HEK293 (cell line): ENCODE measurements around the gene LAG3.

ENCODE experiments used
- FEZF1 ChIP-seq: fragments of 450-650 bp; formaldehyde crosslinking; IDR thresholded peaks from 2 replicates; pipeline ENCODE4 v1.5.1; 2016; ENCODE audit warnings: missing biosample characterization, missing genetic modification characterization
- GLIS1 ChIP-seq: fragments of 450-650 bp; formaldehyde crosslinking; IDR thresholded peaks from 2 replicates; pipeline ENCODE4 v1.5.1; 2016; ENCODE audit warnings: missing biosample characterization, missing genetic modification characterization
- HOXA7 ChIP-seq: sonication (generic); formaldehyde crosslinking; IDR thresholded peaks from 2 replicates; pipeline ENCODE4 v1.8.1; 2022; ENCODE audit warnings: missing genetic modification reagents, borderline replicate concordance
- HOXC10 ChIP-seq: sonication (generic); formaldehyde crosslinking; IDR thresholded peaks from 2 replicates; pipeline ENCODE4 v1.8.1; 2023; ENCODE audit warnings: mild to moderate bottlenecking, missing genetic modification reagents
- PRDM1 ChIP-seq: fragments of 450-650 bp; formaldehyde crosslinking; IDR thresholded peaks from 2 replicates; pipeline ENCODE4; 2016; ENCODE audit warnings: missing biosample characterization, missing genetic modification characterization
- ZBTB1 ChIP-seq: fragments of 450-650 bp; formaldehyde crosslinking; IDR thresholded peaks from 2 replicates; pipeline ENCODE4 v1.5.1; 2016; ENCODE audit warnings: missing biosample characterization, missing genetic modification characterization
- ZBTB20 ChIP-seq: fragments of 450-650 bp; formaldehyde crosslinking; IDR thresholded peaks from 2 replicates; pipeline ENCODE4 v1.5.1; 2016; ENCODE audit warnings: missing biosample characterization, missing genetic modification characterization
- ZBTB7A ChIP-seq: fragments of 450-650 bp; formaldehyde crosslinking; IDR thresholded peaks from 2 replicates; pipeline ENCODE4 v1.5.1; 2016; ENCODE audit warnings: low read depth, missing biosample characterization, missing genetic modification characterization
- ZEB2 ChIP-seq: fragments of 450-650 bp; formaldehyde crosslinking; IDR thresholded peaks from 2 replicates; pipeline ENCODE4 v1.5.1; 2016; ENCODE audit warnings: missing biosample characterization, missing genetic modification characterization
- ZFP3 ChIP-seq: fragments of 450-650 bp; formaldehyde crosslinking; IDR thresholded peaks from 2 replicates; pipeline ENCODE4 v1.5.1; 2016; ENCODE audit warnings: low read depth, missing biosample characterization, missing genetic modification characterization
- ZIC2 ChIP-seq: fragments of 450-650 bp; formaldehyde crosslinking; IDR thresholded peaks from 2 replicates; pipeline ENCODE4 v1.5.1; 2016; ENCODE audit warnings: missing biosample characterization, missing genetic modification characterization
- ZNF132 ChIP-seq: fragments of 450-650 bp; formaldehyde crosslinking; IDR thresholded peaks from 2 replicates; pipeline ENCODE4 v1.5.1; 2017; ENCODE audit warnings: missing biosample characterization, missing genetic modification characterization, borderline replicate concordance
- ZNF157 ChIP-seq: fragments of 450-650 bp; formaldehyde crosslinking; IDR thresholded peaks from 2 replicates; pipeline ENCODE4 v1.5.1; 2016; ENCODE audit warnings: missing biosample characterization, missing genetic modification characterization
- ZNF169 ChIP-seq: fragments of 450-650 bp; formaldehyde crosslinking; IDR thresholded peaks from 2 replicates; pipeline ENCODE4 v1.5.1; 2016; ENCODE audit warnings: missing biosample characterization, missing genetic modification characterization
- ZNF266 ChIP-seq: fragments of 450-650 bp; formaldehyde crosslinking; IDR thresholded peaks from 2 replicates; pipeline ENCODE4 v1.5.1; 2016; ENCODE audit warnings: missing biosample characterization, missing genetic modification characterization, low read depth
- ZNF324 ChIP-seq: fragments of 450-650 bp; formaldehyde crosslinking; IDR thresholded peaks from 2 replicates; pipeline ENCODE4 v1.5.1; 2016; ENCODE audit warnings: missing biosample characterization, missing genetic modification characterization
- ZNF354C ChIP-seq: fragments of 450-650 bp; formaldehyde crosslinking; IDR thresholded peaks from 2 replicates; pipeline ENCODE4 v1.5.1; 2016; ENCODE audit warnings: missing biosample characterization, missing genetic modification characterization, low read depth, borderline replicate concordance
- ZNF391 ChIP-seq: fragments of 450-650 bp; formaldehyde crosslinking; IDR thresholded peaks from 2 replicates; pipeline ENCODE4 v1.5.1; 2016; ENCODE audit warnings: low read depth, missing biosample characterization, missing genetic modification characterization, borderline replicate concordance
- ZNF544 ChIP-seq: fragments of 450-650 bp; formaldehyde crosslinking; IDR thresholded peaks from 2 replicates; pipeline ENCODE4 v1.5.0; 2017; ENCODE audit warnings: missing biosample characterization, missing genetic modification characterization
- ZNF623 ChIP-seq: fragments of 450-650 bp; formaldehyde crosslinking; IDR thresholded peaks from 2 replicates; pipeline ENCODE4 v1.5.1; 2016; ENCODE audit warnings: missing biosample characterization, missing genetic modification characterization
- ZNF624 ChIP-seq: fragments of 450-650 bp; formaldehyde crosslinking; IDR thresholded peaks from 2 replicates; pipeline ENCODE4 v1.5.1; 2017; ENCODE audit warnings: missing biosample characterization, missing genetic modification characterization
- ZNF629 ChIP-seq: fragments of 450-650 bp; formaldehyde crosslinking; IDR thresholded peaks from 2 replicates; pipeline ENCODE4 v1.5.1; 2017; ENCODE audit warnings: missing biosample characterization, missing genetic modification characterization
- TF ChIP-seq, protein P1 (sequence below): fragments of 450-650 bp; formaldehyde crosslinking; IDR thresholded peaks from 2 replicates; pipeline ENCODE4 v1.5.1; 2016; ENCODE audit warnings: missing biosample characterization, missing genetic modification characterization, borderline replicate concordance
- TF ChIP-seq, protein P2 (sequence below): fragments of 450-650 bp; formaldehyde crosslinking; IDR thresholded peaks from 2 replicates; pipeline ENCODE4 v1.5.1; 2016; ENCODE audit warnings: missing biosample characterization, missing genetic modification characterization
- TF ChIP-seq, protein P3 (sequence below): fragments of 450-650 bp; formaldehyde crosslinking; IDR thresholded peaks from 2 replicates; pipeline ENCODE4 v1.5.1; 2017; ENCODE audit warnings: missing biosample characterization, missing genetic modification characterization
- TF ChIP-seq, protein P4 (sequence below): fragments of 450-650 bp; formaldehyde crosslinking; IDR thresholded peaks from 2 replicates; pipeline ENCODE4 v1.5.1; 2016; ENCODE audit warnings: missing biosample characterization, missing genetic modification characterization
- TF ChIP-seq, protein P5 (sequence below): fragments of 450-650 bp; formaldehyde crosslinking; IDR thresholded peaks from 2 replicates; pipeline ENCODE4 v1.5.1; 2016; ENCODE audit warnings: missing biosample characterization, missing genetic modification characterization

The LAG3 gene

DNA sequence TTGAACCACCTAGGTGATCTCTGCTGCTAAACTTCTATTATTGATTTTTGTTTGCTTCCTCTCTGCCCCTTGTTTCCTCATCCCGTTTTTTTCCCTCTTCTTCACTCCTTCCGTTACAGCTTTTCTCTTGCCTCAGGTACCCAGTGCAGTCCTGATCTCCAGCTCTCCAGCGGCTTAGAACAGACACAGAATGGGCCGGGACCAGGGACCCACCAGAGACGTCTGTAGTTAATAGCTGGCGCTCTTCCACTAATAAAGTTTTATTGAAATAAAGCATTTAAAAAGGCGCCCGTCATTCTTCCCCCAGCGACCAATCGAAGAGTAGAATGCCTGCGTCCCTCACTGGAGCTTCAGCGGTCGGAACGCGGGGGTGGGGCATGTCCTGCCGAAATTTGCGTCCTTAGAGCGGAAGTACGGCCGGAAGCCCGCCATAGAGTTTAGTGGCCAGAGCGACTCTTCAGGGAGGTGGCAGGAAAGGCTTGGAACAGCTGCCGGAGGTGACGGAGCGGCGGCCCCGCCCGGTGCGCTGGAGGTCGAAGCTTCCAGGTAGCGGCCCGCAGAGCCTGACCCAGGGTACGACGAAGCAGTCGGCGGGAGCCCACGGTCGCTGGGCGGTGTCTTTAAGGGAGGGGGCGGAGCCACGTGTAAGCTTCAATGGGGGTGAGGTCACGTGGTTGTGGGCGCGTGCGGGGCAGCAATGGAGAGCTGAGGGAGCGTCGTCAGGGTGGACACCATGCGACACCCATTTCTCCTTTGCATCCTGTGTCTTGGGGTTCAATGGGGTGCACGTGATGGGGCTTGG, 48.5 kb upstream of the LAG3 start, which contains the start of gene COPS7A (continued):
- TF ChIP-seq ZNF544 (tag by site-specific recombination) (no peak), ZNF132 (tag by site-specific recombination) (no peak), ZNF169 (tag by site-specific recombination) (no peak), ZNF354C (tag by site-specific recombination) (no peak), ZNF629 (tag by site-specific recombination) (peak; percentile 96), ZEB2 (peak; percentile 95), ZNF623 (tag by site-specific recombination) (no peak), ZBTB20 (tag by site-specific recombination) (peak; percentile 21; the same call in 1 of the 2 replicates), ZFP3 (tag by site-specific recombination) (no peak), ZNF391 (tag by site-specific recombination) (peak; percentile 15; the same call in 1 of the 2 replicates), ZNF157 (tag by site-specific recombination) (no peak), GLIS1 (tag by site-specific recombination) (peak; percentile 96), HOXA7 (CRISPR knock-in tag) (no peak), ZBTB1 (0 out of 2 replicates have a peak, but pooled peaks have one; percentile 42), PRDM1 (tag by site-specific recombination) (peak; percentile 83), ZNF624 (no peak), ZNF324 (peak; percentile 20; the same call in 1 of the 2 replicates), FEZF1 (tag by site-specific recombination) (peak; percentile 66), HOXC10 (CRISPR knock-in tag) (no peak), ZNF266 (tag by site-specific recombination) (no peak), ZBTB7A (peak; percentile 64; the same call in 1 of the 2 replicates), ZIC2 (tag by site-specific recombination) (peak; percentile 74)
- TF ChIP-seq, protein P1, sequence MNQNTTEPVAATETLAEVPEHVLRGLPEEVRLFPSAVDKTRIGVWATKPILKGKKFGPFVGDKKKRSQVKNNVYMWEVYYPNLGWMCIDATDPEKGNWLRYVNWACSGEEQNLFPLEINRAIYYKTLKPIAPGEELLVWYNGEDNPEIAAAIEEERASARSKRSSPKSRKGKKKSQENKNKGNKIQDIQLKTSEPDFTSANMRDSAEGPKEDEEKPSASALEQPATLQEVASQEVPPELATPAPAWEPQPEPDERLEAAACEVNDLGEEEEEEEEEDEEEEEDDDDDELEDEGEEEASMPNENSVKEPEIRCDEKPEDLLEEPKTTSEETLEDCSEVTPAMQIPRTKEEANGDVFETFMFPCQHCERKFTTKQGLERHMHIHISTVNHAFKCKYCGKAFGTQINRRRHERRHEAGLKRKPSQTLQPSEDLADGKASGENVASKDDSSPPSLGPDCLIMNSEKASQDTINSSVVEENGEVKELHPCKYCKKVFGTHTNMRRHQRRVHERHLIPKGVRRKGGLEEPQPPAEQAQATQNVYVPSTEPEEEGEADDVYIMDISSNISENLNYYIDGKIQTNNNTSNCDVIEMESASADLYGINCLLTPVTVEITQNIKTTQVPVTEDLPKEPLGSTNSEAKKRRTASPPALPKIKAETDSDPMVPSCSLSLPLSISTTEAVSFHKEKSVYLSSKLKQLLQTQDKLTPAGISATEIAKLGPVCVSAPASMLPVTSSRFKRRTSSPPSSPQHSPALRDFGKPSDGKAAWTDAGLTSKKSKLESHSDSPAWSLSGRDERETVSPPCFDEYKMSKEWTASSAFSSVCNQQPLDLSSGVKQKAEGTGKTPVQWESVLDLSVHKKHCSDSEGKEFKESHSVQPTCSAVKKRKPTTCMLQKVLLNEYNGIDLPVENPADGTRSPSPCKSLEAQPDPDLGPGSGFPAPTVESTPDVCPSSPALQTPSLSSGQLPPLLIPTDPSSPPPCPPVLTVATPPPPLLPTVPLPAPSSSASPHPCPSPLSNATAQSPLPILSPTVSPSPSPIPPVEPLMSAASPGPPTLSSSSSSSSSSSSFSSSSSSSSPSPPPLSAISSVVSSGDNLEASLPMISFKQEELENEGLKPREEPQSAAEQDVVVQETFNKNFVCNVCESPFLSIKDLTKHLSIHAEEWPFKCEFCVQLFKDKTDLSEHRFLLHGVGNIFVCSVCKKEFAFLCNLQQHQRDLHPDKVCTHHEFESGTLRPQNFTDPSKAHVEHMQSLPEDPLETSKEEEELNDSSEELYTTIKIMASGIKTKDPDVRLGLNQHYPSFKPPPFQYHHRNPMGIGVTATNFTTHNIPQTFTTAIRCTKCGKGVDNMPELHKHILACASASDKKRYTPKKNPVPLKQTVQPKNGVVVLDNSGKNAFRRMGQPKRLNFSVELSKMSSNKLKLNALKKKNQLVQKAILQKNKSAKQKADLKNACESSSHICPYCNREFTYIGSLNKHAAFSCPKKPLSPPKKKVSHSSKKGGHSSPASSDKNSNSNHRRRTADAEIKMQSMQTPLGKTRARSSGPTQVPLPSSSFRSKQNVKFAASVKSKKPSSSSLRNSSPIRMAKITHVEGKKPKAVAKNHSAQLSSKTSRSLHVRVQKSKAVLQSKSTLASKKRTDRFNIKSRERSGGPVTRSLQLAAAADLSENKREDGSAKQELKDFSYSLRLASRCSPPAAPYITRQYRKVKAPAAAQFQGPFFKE (tag by site-specific recombination): no peak
- TF ChIP-seq, protein P2, sequence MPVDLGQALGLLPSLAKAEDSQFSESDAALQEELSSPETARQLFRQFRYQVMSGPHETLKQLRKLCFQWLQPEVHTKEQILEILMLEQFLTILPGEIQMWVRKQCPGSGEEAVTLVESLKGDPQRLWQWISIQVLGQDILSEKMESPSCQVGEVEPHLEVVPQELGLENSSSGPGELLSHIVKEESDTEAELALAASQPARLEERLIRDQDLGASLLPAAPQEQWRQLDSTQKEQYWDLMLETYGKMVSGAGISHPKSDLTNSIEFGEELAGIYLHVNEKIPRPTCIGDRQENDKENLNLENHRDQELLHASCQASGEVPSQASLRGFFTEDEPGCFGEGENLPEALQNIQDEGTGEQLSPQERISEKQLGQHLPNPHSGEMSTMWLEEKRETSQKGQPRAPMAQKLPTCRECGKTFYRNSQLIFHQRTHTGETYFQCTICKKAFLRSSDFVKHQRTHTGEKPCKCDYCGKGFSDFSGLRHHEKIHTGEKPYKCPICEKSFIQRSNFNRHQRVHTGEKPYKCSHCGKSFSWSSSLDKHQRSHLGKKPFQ (tag by site-specific recombination): no peak
- TF ChIP-seq, protein P3, sequence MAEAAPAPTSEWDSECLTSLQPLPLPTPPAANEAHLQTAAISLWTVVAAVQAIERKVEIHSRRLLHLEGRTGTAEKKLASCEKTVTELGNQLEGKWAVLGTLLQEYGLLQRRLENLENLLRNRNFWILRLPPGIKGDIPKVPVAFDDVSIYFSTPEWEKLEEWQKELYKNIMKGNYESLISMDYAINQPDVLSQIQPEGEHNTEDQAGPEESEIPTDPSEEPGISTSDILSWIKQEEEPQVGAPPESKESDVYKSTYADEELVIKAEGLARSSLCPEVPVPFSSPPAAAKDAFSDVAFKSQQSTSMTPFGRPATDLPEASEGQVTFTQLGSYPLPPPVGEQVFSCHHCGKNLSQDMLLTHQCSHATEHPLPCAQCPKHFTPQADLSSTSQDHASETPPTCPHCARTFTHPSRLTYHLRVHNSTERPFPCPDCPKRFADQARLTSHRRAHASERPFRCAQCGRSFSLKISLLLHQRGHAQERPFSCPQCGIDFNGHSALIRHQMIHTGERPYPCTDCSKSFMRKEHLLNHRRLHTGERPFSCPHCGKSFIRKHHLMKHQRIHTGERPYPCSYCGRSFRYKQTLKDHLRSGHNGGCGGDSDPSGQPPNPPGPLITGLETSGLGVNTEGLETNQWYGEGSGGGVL (tag by site-specific recombination): no peak
- TF ChIP-seq, protein P4, sequence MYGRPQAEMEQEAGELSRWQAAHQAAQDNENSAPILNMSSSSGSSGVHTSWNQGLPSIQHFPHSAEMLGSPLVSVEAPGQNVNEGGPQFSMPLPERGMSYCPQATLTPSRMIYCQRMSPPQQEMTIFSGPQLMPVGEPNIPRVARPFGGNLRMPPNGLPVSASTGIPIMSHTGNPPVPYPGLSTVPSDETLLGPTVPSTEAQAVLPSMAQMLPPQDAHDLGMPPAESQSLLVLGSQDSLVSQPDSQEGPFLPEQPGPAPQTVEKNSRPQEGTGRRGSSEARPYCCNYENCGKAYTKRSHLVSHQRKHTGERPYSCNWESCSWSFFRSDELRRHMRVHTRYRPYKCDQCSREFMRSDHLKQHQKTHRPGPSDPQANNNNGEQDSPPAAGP: peak; percentile 76
- TF ChIP-seq, protein P5, sequence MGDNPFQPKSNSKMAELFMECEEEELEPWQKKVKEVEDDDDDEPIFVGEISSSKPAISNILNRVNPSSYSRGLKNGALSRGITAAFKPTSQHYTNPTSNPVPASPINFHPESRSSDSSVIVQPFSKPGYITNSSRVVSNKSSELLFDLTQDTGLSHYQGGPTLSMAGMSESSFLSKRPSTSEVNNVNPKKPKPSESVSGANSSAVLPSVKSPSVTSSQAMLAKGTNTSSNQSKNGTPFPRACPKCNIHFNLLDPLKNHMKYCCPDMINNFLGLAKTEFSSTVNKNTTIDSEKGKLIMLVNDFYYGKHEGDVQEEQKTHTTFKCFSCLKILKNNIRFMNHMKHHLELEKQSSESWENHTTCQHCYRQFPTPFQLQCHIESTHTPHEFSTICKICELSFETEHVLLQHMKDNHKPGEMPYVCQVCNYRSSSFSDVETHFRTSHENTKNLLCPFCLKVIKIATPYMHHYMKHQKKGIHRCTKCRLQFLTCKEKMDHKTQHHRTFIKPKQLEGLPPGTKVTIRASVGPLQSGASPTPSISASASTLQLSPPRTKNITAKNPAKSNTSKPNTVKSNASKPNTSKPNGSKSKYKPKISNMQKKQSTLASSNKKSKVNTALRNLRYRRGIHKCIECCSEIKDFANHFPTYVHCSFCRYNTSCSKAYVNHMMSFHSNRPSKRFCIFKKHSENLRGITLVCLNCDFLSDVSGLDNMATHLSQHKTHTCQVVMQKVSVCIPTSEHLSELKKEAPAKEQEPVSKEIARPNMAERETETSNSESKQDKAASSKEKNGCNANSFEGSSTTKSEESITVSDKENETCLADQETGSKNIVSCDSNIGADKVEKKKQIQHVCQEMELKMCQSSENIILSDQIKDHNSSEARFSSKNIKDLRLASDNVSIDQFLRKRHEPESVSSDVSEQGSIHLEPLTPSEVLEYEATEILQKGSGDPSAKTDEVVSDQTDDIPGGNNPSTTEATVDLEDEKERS: no peak
